ENCODE measurements around the gene ZNF783. TPM values are rescaled to one million over a fixed set of nuclear protein-coding genes. Genes with fewer than 3 reads are reported as not detected.

The ZNF783 gene
- total and polyA plus RNA-seq, 4 experiments from 2014 or later = 2.7 to 43.5 (median 25.3) TPM

DNA sequence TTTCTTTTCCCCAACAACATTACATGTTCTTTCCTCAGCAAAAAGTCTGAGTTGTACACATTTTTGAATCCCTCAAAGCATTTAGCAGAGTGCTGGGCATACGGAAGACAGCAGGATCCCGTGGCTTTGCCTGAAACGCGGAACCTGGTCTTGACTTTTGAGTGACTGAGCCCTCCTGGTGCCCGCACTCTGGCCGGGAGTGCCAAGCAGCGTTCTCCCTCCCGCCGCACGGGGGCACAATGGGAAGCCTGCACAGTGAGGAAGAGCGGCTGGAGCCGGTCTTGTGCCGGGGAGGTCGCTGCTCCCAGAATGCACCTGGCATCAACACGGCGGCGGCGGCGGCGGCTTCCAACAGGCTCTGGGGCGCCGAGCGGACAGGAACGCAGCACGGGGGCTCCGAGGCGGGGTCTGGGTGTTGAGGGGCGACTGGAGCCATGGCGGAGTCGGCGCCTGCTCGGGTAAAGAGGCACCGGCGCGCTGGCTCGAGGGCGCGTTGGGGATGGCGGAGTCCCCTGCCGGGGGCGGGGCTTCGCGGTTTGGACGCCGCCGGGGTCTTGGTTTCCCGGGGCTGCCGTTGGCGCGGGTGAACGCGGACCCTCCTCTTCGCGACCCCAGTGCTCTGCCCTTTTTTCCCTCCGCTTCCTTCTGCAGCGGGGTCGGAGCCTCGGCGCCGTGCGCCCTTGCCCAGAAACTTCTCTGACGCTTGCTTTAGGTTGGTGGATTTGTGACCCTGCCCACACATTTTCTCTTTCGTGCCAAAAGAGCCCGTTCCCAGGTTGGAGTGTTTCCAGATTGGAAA is 22.5 kb upstream of the ZNF783 start, which contains the start of gene ZNF212:
Gene ZNF212, plus strand, starts transcription at position 307 of the 799 bp plus-strand sequence. Its CDS starts 128 bp downstream, at position 435.
- H3K4me1 ChIP-seq (ENCODE audit: insufficient read depth, low read length) = peaks cover 26% of the 10 kb centered on the region
- peaks cover 0 to 9% (median 0%) of the 10 kb centered on the region in 8 donors for H3K9me3 Mint-ChIP-seq
- H3K27me3 Mint-ChIP-seq = peaks cover 2 to 5% of the 10 kb centered on the region in 2 donors
- peak within 1 kb of the TSS; percentile 79 to 93 (median 90) for H3K27ac Mint-ChIP-seq
- ChIA-PET POLR2A (ENCODE audit: partially characterized antibody) (interaction anchor here (1.4 to 2.4 kb wide), 2 partner anchors 22 to 184 kb away, joined by 3 to 13 read pairs; partner anchors contain the start of gene ZNF783), CTCF (ENCODE audit: partially characterized antibody) (interaction anchor here (0.9 to 2.5 kb wide), 5 partner anchors 20 to 256 kb away, joined by 3 to 13 read pairs (median 4); partner anchors contain the start of gene ZNF783)
- intact Hi-C loops (cut with micrococcal nuclease) = loop anchor here (1.0 to 5.0 kb wide), 9 partner anchors 23 to 258 kb away; partner anchors contain the start of genes ZNF282, ZNF398, ZNF425 and ZNF746
- H3K4me1 Mint-ChIP-seq = peaks cover 20 to 39% (median 32%) of the 10 kb centered on the region in 4 donors
- peak within 1 kb of the TSS; percentile 91 to 94 (median 92) for H3K4me3 Mint-ChIP-seq
- H3K27ac ChIP-seq (ENCODE audit: low read depth, low read length) = peak within 1 kb of the TSS; percentile 67
- no peaks in the 10 kb centered on the region for H3K27me3 ChIP-seq (ENCODE audit: insufficient read depth, low read length)
- DNase-seq = peak; percentile 82 to 88 (median 85)
- peaks cover 5 to 6% of the 10 kb centered on the region in 2 donors for H3K36me3 Mint-ChIP-seq
- H3K4me3 ChIP-seq (ENCODE audit: low read length in 2 of 2) = peak within 1 kb of the TSS; percentile 89 to 98
- H3K9me3 ChIP-seq (ENCODE audit: control insufficient read depth in 1 of 2, low read length in 2 of 2) = no peaks in the 10 kb centered on the region
- no peaks in the 10 kb centered on the region for H3K36me3 ChIP-seq (ENCODE audit: insufficient read depth, low read length)

DNA sequence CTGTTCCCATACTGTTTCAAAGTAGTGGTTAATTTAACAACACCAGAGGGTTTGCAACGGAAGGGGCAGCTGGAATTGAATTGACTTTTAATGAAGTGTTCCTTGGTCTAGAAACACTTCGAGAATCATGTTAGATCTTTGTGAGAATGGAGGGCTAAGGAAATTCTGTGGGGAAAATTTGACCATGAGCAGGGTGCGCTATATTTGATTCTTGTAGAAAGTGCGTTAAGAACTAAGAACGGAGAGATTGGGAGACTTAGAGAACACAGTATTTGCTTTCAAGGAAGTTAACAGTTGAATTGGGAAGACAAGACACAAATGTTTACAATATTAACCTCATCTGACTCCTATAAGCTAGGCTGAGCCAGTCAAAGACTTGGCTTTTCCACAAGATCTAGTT is 21.4 kb upstream of the ZNF783 start:
- Histone ChIP-seq H3K4me1 (ENCODE audit: insufficient read depth, low read length) (peaks cover 26% of the 10 kb centered on the region), H3K9me3 (ENCODE audit: control insufficient read depth in 1 of 2, low read length in 2 of 2) (no peaks in the 10 kb centered on the region), H3K4me3 (ENCODE audit: low read length in 2 of 2) (peak overlapping the region in 1 of 2 donors; percentile 89), H3K27me3 (ENCODE audit: insufficient read depth, low read length) (no peaks in the 10 kb centered on the region), H3K36me3 (ENCODE audit: insufficient read depth, low read length) (no peaks in the 10 kb centered on the region), H3K27ac (ENCODE audit: low read depth, low read length) (peak overlapping the region; percentile 67)
- POLR2A ChIA-PET (ENCODE audit: partially characterized antibody) = interaction anchor here (1.1 to 2.4 kb wide), 3 partner anchors 21 to 182 kb away, joined by 3 to 13 read pairs (median 3); partner anchors contain the start of gene ZNF783
- peak overlapping the region; percentile 91 to 94 (median 92) for H3K4me3 Mint-ChIP-seq
- H3K36me3 Mint-ChIP-seq = peaks cover 5 to 6% of the 10 kb centered on the region in 2 donors
- peaks cover 0 to 7% (median 0%) of the 10 kb centered on the region in 8 donors for H3K9me3 Mint-ChIP-seq
- peaks cover 28 to 46% (median 38%) of the 10 kb centered on the region in 4 donors for H3K4me1 Mint-ChIP-seq
- intact Hi-C loops (cut with micrococcal nuclease) = no loop called here
- CTCF ChIA-PET (ENCODE audit: partially characterized antibody) = interaction anchor here (0.6 to 2.5 kb wide), 5 partner anchors 18 to 257 kb away, joined by 3 to 13 read pairs (median 4); partner anchors contain the start of gene ZNF783
- DNase-seq = no peak
- peaks cover 2 to 5% of the 10 kb centered on the region in 2 donors for H3K27me3 Mint-ChIP-seq
- peak overlapping the region in 6 of 7 donors; percentile 37 to 86 (median 80) for H3K27ac Mint-ChIP-seq

DNA sequence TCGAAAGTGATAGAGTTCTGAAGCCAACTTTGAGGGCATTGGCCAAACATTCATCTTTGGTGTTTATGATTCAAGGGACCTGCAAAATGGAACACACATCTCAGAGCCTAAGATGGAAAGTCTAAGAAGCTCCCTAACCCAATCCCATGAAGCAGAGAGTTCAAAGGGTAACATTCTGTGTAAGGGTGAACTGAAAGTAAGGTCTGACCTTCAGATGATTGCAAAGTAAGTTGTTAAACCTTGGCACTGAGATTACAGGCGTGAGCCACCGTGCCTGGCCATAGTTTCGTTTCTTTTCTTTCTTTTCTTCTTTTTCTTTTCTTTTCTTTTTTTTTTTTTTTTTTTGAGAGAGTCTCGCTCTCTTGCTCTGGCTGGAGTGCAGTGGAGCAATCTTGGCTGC is 20.3 kb upstream of the ZNF783 start:
- intact Hi-C loops (cut with micrococcal nuclease) = no loop called here
- POLR2A ChIA-PET (ENCODE audit: partially characterized antibody) = interaction anchor here (0.7 to 2.4 kb wide), 3 partner anchors 20 to 1164 kb away, joined by 3 to 13 read pairs (median 3); partner anchors contain the start of gene ZNF783

DNA sequence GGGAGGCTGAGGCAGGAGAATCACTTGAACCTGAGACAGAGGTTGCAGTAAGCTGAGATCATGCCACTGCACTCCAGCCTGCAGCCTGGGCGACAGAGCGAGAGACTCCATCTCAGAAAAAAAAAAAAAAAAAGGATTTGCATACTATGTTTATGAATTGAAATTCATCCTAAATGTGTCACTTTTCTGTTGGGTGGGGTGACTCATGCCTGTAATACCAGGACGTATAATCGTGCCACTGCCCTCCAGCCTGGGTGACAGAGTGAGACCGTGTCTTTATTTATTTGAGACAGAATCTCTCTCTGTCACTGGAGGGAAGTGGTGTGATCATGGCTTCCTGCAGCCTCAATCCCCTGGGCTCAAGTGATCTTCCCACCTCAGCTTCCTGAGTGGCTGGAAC is 16.8 kb upstream of the ZNF783 start:
- H3K4me1 Mint-ChIP-seq = peaks cover 34 to 54% (median 39%) of the 10 kb centered on the region in 4 donors
- H3K27ac Mint-ChIP-seq = peak overlapping the region in 2 of 7 donors; percentile 15 to 60
- H3K9me3 ChIP-seq (ENCODE audit: control insufficient read depth in 1 of 2, low read length in 2 of 2) = no peaks in the 10 kb centered on the region
- ChIA-PET CTCF (ENCODE audit: partially characterized antibody) (no interaction called here), POLR2A (ENCODE audit: partially characterized antibody) (no interaction called here)
- H3K4me1 ChIP-seq (ENCODE audit: insufficient read depth, low read length) = peaks cover 20% of the 10 kb centered on the region
- no peaks in the 10 kb centered on the region for H3K27me3 Mint-ChIP-seq
- H3K9me3 Mint-ChIP-seq = peaks cover 0 to 7% (median 0%) of the 10 kb centered on the region in 8 donors
- no peak for DNase-seq
- no peak overlapping the region for H3K4me3 Mint-ChIP-seq
- no peaks in the 10 kb centered on the region for H3K27me3 ChIP-seq (ENCODE audit: insufficient read depth, low read length)
- peaks cover under 1% of the 10 kb centered on the region for H3K36me3 ChIP-seq (ENCODE audit: insufficient read depth, low read length)
- H3K36me3 Mint-ChIP-seq = peaks cover 5 to 12% of the 10 kb centered on the region in 2 donors
- intact Hi-C loops (cut with micrococcal nuclease) = no loop called here
- no peak overlapping the region for H3K4me3 ChIP-seq (ENCODE audit: low read length in 2 of 2)
- no peak overlapping the region for H3K27ac ChIP-seq (ENCODE audit: low read depth, low read length)

More for the DNA sequence above, 20.3 kb upstream of the ZNF783 start:
- CTCF ChIA-PET (ENCODE audit: partially characterized antibody) = interaction anchor here (2.5 kb wide), 2 partner anchors 20 to 43 kb away, joined by 9 to 13 read pairs; partner anchors contain the start of gene ZNF783
- Mint-ChIP-seq H3K27ac (peak overlapping the region in 1 of 7 donors; percentile 68), H3K9me3 (peaks cover 0 to 7% (median 0%) of the 10 kb centered on the region in 8 donors), H3K27me3 (peaks cover 2 to 3% of the 10 kb centered on the region in 2 donors), H3K36me3 (peaks cover 5 to 6% of the 10 kb centered on the region in 2 donors), H3K4me1 (peaks cover 33 to 53% (median 44%) of the 10 kb centered on the region in 4 donors), H3K4me3 (peak overlapping the region in 7 of 8 donors; percentile 8 to 70 (median 50))
- no peak for DNase-seq
- Histone ChIP-seq H3K4me3 (ENCODE audit: low read length in 2 of 2) (no peak overlapping the region), H3K36me3 (ENCODE audit: insufficient read depth, low read length) (no peaks in the 10 kb centered on the region), H3K27ac (ENCODE audit: low read depth, low read length) (no peak overlapping the region), H3K4me1 (ENCODE audit: insufficient read depth, low read length) (peaks cover 26% of the 10 kb centered on the region), H3K9me3 (ENCODE audit: control insufficient read depth in 1 of 2, low read length in 2 of 2) (no peaks in the 10 kb centered on the region), H3K27me3 (ENCODE audit: insufficient read depth, low read length) (no peaks in the 10 kb centered on the region)

DNA sequence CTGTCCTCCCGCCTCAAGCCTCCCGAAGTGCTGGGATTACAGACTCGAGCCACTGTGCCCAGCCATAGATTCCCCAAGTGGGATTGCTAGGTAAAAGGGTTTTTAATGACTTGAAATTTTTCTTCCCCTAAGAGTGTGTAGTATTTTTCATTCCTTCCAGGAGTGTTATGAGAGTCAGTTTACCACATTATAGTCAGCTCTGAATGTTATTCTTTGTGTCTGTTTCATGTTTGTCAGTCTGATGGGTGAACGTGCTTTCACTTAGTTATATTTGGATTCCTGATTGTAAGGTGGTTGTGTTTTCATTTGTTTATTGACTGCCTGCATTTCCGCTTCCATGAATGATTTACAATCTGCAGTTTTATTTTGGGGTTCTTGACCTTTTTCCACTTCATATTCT is 16.3 kb upstream of the ZNF783 start:
- Histone ChIP-seq H3K4me3 (ENCODE audit: low read length in 2 of 2) (no peak overlapping the region), H3K36me3 (ENCODE audit: insufficient read depth, low read length) (peaks cover 5% of the 10 kb centered on the region), H3K27me3 (ENCODE audit: insufficient read depth, low read length) (no peaks in the 10 kb centered on the region), H3K4me1 (ENCODE audit: insufficient read depth, low read length) (peaks cover 15% of the 10 kb centered on the region), H3K9me3 (ENCODE audit: control insufficient read depth in 1 of 2, low read length in 2 of 2) (no peaks in the 10 kb centered on the region), H3K27ac (ENCODE audit: low read depth, low read length) (no peak overlapping the region)
- CTCF ChIA-PET (ENCODE audit: partially characterized antibody) = no interaction called here
- peaks cover 10 to 17% of the 10 kb centered on the region in 2 donors for H3K36me3 Mint-ChIP-seq
- peaks cover 29 to 49% (median 35%) of the 10 kb centered on the region in 4 donors for H3K4me1 Mint-ChIP-seq
- peak overlapping the region in 1 of 8 donors; percentile 17 for H3K4me3 Mint-ChIP-seq
- POLR2A ChIA-PET (ENCODE audit: partially characterized antibody) = no interaction called here
- no peaks in the 10 kb centered on the region for H3K27me3 Mint-ChIP-seq
- intact Hi-C loops (cut with micrococcal nuclease) = no loop called here
- H3K27ac Mint-ChIP-seq = peak overlapping the region in 4 of 7 donors; percentile 15 to 69 (median 56)
- H3K9me3 Mint-ChIP-seq = peaks cover 0 to 7% (median 0%) of the 10 kb centered on the region in 8 donors
- no peak for DNase-seq

DNA sequence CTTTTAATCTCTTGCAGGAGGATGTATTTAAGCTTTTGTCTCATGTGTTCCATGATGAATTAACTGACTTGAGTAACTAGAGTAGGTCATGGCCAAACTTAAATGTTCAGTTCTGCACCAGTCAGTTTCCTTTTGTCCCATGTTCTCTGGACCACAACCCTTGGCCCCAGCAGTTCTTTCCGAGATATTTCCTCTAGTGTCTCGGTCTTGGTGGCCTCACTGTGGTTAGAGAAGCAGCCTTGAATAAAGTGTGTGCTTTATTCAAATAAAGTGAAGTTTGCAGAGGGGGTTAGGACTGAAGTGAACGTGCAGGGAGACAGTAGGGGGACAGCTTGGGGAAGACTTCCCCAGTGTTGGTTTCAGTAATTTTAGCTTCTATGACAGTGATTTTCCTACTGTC is 13.2 kb upstream of the ZNF783 start:
- peaks cover 20 to 32% (median 26%) of the 10 kb centered on the region in 4 donors for H3K4me1 Mint-ChIP-seq

More for the DNA sequence above, 13.2 kb upstream of the ZNF783 start:
- Mint-ChIP-seq H3K27ac (peak overlapping the region in 4 of 7 donors; percentile 10 to 62 (median 55)), H3K27me3 (no peaks in the 10 kb centered on the region), H3K9me3 (no peaks in the 10 kb centered on the region), H3K4me3 (no peak overlapping the region), H3K36me3 (peaks cover 16 to 37% of the 10 kb centered on the region in 2 donors)
- H3K36me3 ChIP-seq (ENCODE audit: insufficient read depth, low read length) = peaks cover 30% of the 10 kb centered on the region
- H3K4me3 ChIP-seq (ENCODE audit: low read length in 2 of 2) = no peak overlapping the region
- no peak for DNase-seq
- H3K27me3 ChIP-seq (ENCODE audit: insufficient read depth, low read length) = no peaks in the 10 kb centered on the region
- H3K4me1 ChIP-seq (ENCODE audit: insufficient read depth, low read length) = peaks cover 4% of the 10 kb centered on the region
- POLR2A ChIA-PET (ENCODE audit: partially characterized antibody) = interaction anchor here (1.6 kb wide), 1 partner anchor 13 kb away, joined by 5 read pairs; the partner anchor contains the start of gene ZNF783
- H3K27ac ChIP-seq (ENCODE audit: low read depth, low read length) = no peak overlapping the region
- intact Hi-C loops (cut with micrococcal nuclease) = no loop called here
- CTCF ChIA-PET (ENCODE audit: partially characterized antibody) = no interaction called here
- no peaks in the 10 kb centered on the region for H3K9me3 ChIP-seq (ENCODE audit: control insufficient read depth in 1 of 2, low read length in 2 of 2)
